Tibial nerve (tissue), 3 donors: ENCODE measurements around the gene VWC2L.

ENCODE experiments used
- CTCF ChIP-seq, 5 experiments: fragments of 200-600 bp in 3 of 5; fragments of 450-650 bp in 2 of 5; sonication (generic) in 3 of 5; IDR thresholded peaks; one replicate each; pipeline ENCODE4 v1.5.1; 2016 to 2019; ENCODE audit warnings: antibody characterized with exemption in 5 of 5, mild to moderate bottlenecking in 3 of 5, moderate library complexity in 2 of 5
- POLR2A ChIP-seq, 2 donors: fragments of 450-650 bp; IDR thresholded peaks; one replicate each; pipeline ENCODE4 v1.6.1; 2017; ENCODE audit warnings: antibody characterized with exemption in 2 of 2, mild to moderate bottlenecking in 2 of 2, moderate library complexity in 2 of 2

GRCh38 chr2:214515111-214515510 is 104.3 kb downstream of the VWC2L start:
- TF ChIP-seq CTCF (IDR thresholded peaks at IDR 0.05) (no peak), POLR2A (IDR thresholded peaks at IDR 0.05) (no peak)
